Measurements from ENCODE around the gene ITGB5. TPM values are rescaled to one million over a fixed set of nuclear protein-coding genes. Genes with fewer than 3 reads are reported as not detected.

Gene ITGB5
- total RNA-seq, 4 donors from 2014 or later = 155 to 452 (median 234) TPM

GRCh38 chr3:124823206-124823605, 64.0 kb downstream of the ITGB5 start:
- no peak for ATAC-seq (ENCODE audit: low FRiP score)
- TF ChIP-seq, protein P1, sequence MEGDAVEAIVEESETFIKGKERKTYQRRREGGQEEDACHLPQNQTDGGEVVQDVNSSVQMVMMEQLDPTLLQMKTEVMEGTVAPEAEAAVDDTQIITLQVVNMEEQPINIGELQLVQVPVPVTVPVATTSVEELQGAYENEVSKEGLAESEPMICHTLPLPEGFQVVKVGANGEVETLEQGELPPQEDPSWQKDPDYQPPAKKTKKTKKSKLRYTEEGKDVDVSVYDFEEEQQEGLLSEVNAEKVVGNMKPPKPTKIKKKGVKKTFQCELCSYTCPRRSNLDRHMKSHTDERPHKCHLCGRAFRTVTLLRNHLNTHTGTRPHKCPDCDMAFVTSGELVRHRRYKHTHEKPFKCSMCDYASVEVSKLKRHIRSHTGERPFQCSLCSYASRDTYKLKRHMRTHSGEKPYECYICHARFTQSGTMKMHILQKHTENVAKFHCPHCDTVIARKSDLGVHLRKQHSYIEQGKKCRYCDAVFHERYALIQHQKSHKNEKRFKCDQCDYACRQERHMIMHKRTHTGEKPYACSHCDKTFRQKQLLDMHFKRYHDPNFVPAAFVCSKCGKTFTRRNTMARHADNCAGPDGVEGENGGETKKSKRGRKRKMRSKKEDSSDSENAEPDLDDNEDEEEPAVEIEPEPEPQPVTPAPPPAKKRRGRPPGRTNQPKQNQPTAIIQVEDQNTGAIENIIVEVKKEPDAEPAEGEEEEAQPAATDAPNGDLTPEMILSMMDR (IDR thresholded peaks at IDR 0.05) = no peak
- no peak for DNase-seq (ENCODE audit: low spot score)

DNA sequence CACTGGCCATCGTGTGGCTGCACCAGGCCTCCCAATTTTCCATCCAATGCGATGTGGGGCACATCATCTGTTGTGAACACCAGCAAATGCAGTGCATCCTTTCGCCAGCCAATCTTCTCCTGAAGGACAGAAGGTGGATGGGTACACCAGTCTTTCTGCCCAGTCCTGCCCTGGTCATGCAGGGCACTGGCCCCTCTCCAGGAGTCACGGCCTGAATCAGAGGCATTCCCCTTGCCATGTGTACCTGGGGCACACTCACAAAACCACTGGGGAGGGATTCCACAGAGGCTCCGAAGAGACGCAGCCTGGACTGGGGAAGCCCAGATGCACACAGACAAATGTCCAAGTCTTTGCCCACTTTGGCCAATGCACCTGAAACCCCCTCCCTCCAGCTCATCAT, 65.8 kb downstream of the ITGB5 start:
- TF ChIP-seq, protein P1 (IDR thresholded peaks at IDR 0.05) = no peak
- DNase-seq (ENCODE audit: low spot score) (no peak), ATAC-seq (ENCODE audit: low FRiP score) (peak; percentile 19)

DNA sequence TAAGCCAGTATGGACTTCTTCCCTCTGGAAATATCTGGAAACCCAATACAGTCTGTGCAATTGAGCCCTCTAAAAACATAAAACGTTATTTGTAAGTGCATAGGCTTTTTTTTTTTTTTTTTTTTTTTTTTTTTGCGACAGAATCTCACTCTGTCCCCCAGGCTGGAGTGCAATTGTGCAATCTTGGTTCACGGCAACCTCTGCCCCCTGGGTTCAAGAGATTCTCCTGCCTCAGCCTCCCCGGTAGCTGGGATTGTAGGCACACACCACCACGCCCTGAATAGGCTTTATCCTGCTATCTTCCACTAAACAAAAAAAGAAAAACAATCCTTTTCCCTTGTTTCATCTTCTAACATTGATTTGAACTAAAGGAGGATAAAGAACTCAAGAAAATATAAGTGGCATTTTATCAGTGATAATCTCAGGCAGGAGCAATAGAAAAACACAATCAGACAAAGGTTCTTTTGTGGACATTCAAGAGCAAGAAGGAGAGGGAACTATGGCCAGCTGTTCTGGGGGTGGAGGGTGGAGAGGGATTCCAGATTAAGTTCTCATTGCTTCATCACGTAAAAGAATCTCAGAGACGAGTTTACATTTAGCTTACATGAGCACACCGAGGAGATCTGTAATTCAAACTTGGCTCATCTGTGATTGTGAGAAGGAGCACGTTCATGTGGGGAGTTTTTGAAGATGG, 68.6 kb downstream of the ITGB5 start:
- TF ChIP-seq, protein P1 (IDR thresholded peaks at IDR 0.05) = no peak
- DNase-seq (ENCODE audit: low spot score) = no peak
- ATAC-seq (ENCODE audit: low FRiP score) = no peak

DNA sequence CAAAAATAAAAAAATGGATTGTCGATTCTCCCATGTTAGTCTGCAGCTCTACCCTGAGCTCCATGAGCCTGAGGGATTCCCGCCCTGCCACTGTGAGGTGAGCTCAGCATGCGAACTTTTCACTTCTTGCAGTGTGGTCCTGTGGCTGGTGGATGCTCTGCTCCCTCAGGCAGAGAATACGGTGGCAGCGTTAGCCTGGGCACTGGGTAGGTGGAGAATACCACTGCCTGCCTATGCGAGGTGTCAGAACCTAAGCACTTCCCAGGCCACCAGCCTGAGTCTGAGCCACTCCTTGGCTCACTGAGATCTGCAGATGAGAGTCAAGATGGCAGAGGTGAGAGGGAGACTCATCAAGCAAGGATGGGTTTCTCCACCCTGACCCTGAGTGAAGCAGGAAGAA, 70.1 kb downstream of the ITGB5 start:
- no peak for DNase-seq (ENCODE audit: low spot score)
- TF ChIP-seq, protein P1 (IDR thresholded peaks at IDR 0.05) = no peak
- ATAC-seq (ENCODE audit: low FRiP score) = no peak

DNA sequence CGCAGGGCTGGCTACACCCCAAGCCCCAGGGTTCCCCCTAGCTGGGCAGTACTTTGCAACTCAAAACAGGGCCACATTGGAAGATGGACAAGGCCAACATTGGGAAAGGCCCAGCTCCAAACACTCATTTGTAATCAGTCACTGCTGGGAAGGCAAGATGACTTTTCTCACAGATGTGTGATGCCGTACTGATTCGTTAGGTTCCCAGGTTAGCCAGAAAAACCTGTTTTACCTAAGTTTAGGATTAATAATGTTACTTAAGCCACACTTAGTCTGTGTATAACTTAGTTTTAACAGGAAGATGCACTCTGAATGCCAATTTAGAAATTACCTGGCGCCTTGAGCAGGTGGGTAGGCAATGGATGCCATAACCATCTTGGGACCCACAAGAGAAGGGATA, 71.0 kb downstream of the ITGB5 start:
- ATAC-seq (ENCODE audit: low FRiP score) = no peak
- DNase-seq (ENCODE audit: low spot score) = no peak
- TF ChIP-seq, protein P1 (IDR thresholded peaks at IDR 0.05) = no peak

- TF ChIP-seq, protein P1 (IDR thresholded peaks at IDR 0.05) = no peak
- DNase-seq (ENCODE audit: low spot score) = no peak
- ATAC-seq (ENCODE audit: low FRiP score) = no peak
These were observed 71.4 kb downstream of the ITGB5 start for GRCh38 chr3:124815781-124816180.
